ENCODE data around the gene HES1.
"Not testable (repeated sequence)": the region's sequence is repeated elsewhere in the genome, so short reads cannot be mapped to it uniquely, and the experiment has no call there.

Gene HES1

DNA sequence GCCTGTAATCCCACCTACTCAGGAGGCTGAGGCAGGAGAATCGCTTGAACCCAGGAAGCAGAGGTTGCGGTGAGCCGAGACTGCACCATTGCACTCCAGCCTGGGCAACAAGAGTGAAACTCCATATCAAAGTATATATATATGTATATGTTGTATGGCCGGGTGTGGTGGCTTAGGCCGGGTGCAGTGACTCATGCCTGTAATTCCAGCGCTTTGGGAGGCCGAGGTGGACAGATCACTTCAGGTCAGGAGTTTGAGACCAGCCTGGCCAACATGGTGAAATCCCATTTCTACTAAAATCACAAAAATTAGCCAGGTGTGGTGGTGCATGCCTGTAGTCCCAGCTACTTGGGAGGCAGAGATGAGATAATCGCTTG, 7.0 kb upstream of the HES1 start:
- DNase-seq = not testable (repeated sequence)

DNA sequence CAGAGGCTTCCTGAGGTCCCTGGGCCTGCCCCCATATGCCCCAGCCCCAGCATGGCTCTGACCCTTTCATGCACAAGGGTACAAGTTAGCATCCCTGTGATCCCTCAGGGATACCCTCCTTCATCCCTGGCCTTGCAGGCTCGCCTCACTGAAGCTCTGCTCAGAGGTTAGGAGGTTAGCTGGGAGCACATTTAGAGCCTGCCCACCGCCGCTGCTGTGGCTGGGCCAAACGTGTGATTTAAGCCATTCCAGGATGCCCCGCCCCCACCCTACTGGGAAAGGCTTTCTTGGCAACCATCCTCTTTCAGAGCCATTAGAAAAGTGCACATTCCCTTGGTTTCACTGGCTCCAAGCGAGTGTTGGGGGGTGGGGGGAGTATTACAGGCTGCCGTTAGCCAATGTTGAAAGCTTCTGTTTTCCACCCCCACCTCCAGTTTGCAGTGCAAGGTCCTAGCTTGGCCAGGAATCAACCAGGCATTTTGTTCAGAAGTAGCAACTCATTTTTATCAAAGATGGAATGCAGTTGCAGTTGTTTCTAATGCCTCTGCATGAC, 6.3 kb upstream of the HES1 start:
- no peak for DNase-seq

DNA sequence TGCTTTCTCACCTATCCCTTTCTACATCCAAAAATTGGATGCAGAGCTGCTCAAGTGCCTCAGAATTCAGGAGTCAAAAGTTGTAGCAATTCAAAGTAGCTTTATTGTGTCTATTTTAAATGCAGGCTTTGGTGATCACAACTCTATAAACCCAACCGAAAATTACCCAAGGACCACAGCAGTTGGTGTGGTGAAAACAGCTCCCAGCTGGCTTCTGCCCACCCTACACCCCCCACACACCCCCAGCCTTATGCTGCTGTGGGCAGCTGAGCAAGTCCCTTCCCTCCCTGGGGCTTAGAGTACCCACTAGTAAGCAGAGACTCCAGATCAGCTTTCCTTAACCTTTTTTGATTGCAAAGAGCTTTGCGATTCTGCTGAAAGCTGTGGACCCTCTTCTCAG, 5.8 kb upstream of the HES1 start:
- DNase-seq = no peak

- no peak for DNase-seq
Observed at GRCh38 chr3:194130807-194131589, 5.0 kb upstream of the HES1 start.

DNA sequence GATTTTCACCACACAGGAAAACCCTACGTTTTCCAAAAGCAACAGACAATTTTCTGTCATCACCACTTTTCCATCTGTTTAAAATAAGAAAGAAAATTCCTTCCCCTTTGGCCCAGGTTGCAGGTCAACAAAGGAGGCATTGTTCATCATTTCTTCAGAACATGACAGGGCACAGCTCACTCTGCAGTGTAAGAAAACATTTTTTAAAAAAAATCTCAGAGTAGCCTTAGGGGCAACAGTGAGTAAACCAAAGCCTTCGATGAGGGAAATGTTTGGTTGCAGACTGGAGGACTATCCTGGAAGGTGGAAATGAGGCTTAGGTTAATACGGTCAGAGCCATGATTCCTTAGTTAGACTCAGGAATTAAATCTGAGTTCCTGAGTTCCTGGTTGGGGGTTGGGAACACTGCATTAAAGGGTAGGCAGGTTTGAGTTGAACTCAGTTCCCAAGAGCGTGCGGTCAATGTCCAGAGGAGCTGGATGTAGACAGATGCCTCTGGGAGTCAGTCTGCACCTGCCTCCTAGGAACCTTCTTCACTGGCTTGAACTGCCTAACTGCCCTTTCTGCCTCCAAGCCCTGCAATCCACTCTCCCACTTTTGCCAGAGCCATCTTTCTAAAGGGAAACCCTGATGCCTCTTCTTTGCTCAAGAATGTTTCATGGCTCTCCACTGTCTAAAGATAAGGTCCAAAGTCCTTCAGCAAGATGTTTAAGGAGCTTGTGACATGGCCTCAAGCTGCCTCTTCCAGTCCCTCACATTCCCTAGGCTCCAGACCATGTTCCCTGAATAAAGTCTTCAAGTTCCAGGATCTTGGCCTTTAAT, 3.3 kb upstream of the HES1 start:
- DNase-seq = no peak

GRCh38 chr3:194133661-194134230, 2.2 kb upstream of the HES1 start:
- DNase-seq = no peak

DNA sequence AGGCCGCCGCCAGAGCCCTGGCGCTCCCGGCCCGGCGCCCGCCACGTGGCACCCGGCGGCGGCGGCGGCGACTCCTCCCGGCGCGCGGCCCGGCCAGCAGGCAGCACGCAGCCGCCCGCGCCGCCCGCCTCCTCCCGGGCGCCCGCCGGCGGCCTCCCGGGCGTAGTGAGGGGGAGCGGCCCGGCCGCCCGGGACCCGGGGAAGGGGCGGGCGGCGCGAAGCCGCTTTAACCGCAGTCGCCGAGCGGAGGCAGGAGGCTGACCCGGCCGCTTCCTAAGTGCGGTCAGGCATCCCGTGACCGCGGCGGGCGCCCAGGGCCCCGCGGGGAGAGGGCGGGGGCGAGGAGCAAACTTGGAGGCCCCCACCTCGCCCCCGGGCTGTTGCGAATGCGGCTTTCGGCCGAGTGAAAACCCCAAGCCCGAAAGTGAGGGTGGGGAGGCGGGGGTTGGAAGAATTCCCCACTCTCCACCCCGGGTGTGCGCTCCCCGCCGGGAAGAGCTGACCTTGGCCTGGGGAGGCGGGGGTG, 1.7 kb upstream of the HES1 start:
- DNase-seq = no peak

DNA sequence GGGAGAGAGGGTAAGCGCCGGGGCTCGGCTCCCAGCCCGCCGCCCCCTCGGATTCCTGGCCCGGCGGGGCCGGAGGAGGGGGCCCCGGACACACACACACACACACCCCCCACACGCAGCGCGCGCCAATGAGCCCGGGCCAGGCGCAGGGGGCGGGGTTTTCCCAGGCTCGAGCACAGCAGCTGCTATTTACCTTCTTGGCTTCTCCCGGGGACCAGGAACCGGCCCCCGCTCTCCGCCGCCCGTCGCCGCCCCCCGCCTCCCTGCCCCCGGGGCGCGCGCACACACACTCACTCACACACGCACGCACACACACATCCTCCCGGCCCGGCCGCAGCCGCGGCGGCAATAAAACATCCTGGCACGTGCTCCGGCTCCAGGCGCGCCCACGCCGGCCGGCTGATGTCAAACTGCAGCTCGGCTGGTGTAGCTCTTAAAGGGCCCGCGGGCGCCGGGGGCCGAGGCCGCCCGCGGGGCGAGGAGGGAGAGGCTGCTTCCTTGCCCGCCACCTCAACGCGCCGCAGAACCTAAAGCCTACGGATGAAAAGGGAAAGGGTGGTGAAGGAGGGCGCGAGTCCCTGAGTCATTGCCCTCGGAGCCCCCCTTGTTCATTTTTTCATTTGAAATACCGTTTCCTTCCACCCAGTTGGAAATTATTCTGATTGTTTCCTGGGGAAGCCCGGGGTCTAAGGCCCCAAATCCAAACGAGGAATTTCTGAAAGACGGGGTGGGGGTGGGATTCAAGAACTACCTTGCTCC, 1.0 kb upstream of the HES1 start:
- DNase-seq = peak; percentile 79

DNA sequence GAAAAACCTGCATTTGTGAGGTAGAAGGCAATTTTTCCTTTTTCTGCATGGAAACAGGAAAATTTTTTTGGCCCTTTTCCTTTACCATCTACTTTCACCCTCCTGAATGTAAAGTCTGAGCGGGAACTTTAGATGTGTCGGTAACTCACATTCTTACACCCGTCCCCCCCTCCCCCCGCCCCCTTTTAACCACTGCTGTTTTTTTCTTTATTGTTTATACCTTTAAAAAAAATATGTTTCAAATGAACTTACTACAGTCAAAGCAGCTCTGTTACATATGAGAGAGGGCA, 487 bp upstream of the HES1 start:
- DNase-seq = no peak

GRCh38 chr3:194136519-194137007, 615 bp downstream of the HES1 start:
- DNase-seq = no peak

DNA sequence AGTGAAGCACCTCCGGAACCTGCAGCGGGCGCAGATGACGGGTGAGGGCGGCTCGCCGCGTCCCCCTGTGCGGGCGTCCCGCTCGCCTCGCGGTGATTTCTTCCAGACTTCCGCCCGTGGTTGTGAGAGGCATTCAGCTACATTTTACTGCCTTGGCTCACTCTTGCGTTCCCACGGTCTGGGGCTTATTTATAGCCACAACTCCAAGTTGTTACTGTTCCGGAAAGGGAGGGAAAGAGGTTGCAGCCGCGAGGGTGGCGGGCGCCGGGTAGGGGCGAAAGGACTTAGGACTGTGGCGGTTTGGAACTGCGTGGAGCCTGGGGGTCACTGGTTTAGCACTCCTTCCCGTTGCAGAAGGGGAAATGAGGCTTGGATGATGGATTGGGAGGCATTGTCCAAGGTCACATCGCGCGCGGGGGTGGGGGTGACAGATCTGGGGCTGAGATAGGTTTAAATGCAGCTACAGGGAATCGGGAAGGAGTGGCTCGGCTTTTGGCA, 1.1 kb downstream of the HES1 start:
- no peak for DNase-seq

- DNase-seq = peak; percentile 20
Observed at GRCh38 chr3:194137506-194138474, 1.8 kb downstream of the HES1 start.

DNA sequence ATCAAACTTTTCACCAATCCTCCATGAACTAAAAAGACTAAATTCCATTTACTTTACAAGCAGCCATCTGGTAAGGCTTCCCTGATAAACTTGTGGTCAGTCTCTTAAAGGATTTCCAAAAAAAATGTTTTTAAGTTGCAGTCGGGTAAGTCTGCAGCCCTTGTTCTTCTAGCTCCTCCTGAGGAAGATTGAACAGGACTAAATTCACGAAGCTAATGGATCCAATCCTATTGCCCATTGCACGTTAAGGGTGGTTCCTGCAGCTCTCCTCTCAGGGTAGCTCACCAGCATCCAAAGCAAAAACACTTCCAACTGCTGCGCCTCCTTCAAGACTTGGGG, 2.8 kb downstream of the HES1 start:
- no peak for DNase-seq

- no peak for DNase-seq
Observed at GRCh38 chr3:194139071-194139813, 3.3 kb downstream of the HES1 start.

DNA sequence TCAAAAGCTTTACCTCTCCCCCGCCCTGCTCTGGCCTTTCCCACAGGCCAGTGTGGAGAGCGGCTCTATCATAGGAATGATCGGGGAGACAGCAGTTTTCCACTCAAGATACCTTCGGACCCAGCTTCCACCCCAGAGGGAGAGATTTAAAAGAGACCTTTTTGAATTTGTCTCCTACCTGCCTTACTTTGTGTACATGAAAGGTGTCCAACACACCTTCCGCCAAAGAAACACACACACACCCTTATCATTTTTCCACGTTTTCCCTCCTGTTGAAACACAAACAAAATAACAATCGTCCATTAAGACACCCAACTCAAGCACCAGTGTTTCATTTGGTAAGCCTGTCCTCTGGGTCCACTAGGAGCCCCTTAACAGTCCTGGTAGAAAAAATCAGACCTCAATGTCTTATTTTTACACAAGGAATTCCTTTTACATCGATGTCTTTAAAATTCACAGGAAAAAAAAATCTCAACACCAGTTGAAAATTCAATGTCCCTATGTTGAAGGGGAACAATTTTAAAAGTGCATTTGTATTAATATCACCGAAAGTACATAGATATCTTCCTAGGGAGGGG, 4.0 kb downstream of the HES1 start:
- DNase-seq = no peak

- DNase-seq = no peak
Observed at GRCh38 chr3:194140520-194141414, 4.8 kb downstream of the HES1 start.

DNA sequence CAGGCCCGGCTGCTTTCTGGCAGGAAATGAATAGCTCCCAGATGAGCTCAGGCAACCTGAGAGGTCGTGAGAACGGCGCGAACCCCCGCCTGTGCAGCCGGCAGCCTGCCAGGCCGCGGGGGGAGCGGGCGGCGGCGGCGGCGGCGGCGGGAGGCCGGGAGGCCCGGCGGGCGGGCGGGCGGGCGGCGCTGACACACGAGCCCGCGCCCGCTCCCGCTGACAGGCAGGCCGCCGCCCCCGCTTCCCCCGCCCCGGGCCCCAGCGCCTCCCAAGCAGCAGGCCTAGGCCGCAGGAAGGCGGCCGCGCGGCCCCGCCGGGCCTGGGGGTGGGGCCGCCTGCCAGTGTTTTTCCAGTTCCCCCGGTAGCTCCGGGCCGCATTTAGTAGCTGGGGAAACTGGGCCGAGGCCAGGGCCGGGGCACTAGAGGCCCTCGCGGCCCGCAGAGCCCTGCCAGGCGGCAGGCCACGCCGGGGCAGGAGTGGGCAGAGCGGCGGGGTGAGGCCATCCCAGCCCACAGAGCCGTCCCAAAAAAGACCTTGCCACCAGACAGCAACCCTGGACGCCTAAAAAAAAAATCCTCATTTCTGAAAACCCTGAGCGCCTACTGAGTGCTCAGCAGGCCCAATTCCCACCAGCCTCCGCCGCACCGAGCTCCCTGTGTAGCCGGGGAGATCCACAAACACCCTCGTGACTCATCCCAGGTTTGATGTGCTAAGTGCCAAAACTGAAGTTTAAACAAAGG, 5.6 kb downstream of the HES1 start:
- no peak for DNase-seq

DNA sequence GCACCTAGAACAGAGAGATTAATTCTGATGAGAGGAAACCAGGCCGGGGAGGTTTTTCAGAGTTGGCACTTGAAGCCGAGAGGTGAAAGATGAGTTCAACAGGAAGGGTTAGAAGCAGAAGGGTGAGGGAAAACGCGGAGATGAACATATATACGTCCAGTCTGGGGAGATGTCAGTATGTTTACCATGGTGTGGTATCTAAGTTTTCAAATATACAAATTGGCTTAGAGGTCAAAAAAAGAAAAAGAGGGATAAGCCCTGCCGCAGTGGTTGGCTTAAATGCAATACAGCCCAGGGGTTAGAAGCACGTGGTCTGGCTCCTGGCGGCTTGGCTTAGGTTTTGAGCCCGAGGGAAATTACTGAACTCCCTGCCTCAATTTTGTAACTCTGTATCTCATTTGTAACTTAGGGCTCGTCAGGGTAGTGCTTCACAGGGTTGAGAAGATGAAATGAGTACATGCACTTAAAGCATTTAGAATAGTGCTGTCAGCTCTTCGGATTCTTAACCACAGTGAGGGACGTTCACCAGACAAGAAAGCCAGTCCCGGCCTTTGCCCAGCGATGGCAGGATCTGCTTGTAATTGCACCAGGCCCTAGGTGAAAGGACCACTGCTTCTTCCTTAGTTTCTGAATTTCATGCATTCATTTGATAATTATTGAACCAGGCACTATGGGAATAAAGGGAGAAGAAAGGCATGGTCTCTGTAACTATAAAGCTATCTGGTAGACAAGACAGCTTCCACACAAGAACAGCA, 6.4 kb downstream of the HES1 start:
- DNase-seq = no peak

All from NCI-H1694 (cell line).